C1 segment of cervical spinal cord (tissue), 14 donors: ENCODE results near the gene CHRM4.
A peak's percentile ranks its signal among the peaks of the same experiment; 100 is the strongest.

Source experiments
- DNase-seq, 14 donors: peaks; one replicate each; lab custom pipeline; 2025; lab: John Stamatoyannopoulos, UW

The CHRM4 gene

GRCh38 chr11:46369458-46370152 lies 22.0 kb downstream of the CHRM4 start:
- DNase-seq = no peak

- DNase-seq = no peak
Observed at GRCh38 chr11:46367916-46368267, 23.7 kb downstream of the CHRM4 start.

- peak in 11 of 14 donors; percentile 31 to 70 (median 51) for DNase-seq
Observed at GRCh38 chr11:46367244-46367915, 24.2 kb downstream of the CHRM4 start.

GRCh38 chr11:46366661-46367161 lies 24.9 kb downstream of the CHRM4 start:
- DNase-seq = no peak

GRCh38 chr11:46366260-46366659 lies 25.3 kb downstream of the CHRM4 start:
- DNase-seq = no peak

- no peak for DNase-seq
Observed at GRCh38 chr11:46364791-46365190, 26.8 kb downstream of the CHRM4 start.

GRCh38 chr11:46364056-46364455 lies 27.5 kb downstream of the CHRM4 start:
- DNase-seq = no peak

GRCh38 chr11:46363455-46364005 lies 28.0 kb downstream of the CHRM4 start:
- peak in 12 of 14 donors; percentile 37 to 94 (median 72) for DNase-seq

GRCh38 chr11:46363031-46363407 lies 28.6 kb downstream of the CHRM4 start:
- peak in 8 of 14 donors; percentile 43 to 82 (median 58) for DNase-seq

GRCh38 chr11:46362156-46363030 lies 29.2 kb downstream of the CHRM4 start:
- peak in 1 of 14 donors; percentile 53 for DNase-seq

- peak in 4 of 14 donors; percentile 24 to 36 (median 28) for DNase-seq
Observed at GRCh38 chr11:46361283-46362155, 30.1 kb downstream of the CHRM4 start.

GRCh38 chr11:46360878-46361277 lies 30.7 kb downstream of the CHRM4 start:
- DNase-seq = no peak

- no peak for DNase-seq
Observed at GRCh38 chr11:46359953-46360352, 31.6 kb downstream of the CHRM4 start.

- DNase-seq = peak in 1 of 14 donors; percentile 63
Observed at GRCh38 chr11:46357483-46357936, 34.1 kb downstream of the CHRM4 start.

- no peak for DNase-seq
Observed at GRCh38 chr11:46356924-46357482, 34.6 kb downstream of the CHRM4 start.

- DNase-seq = no peak
Observed at GRCh38 chr11:46353698-46354097, 37.9 kb downstream of the CHRM4 start.

- DNase-seq = peak in 5 of 14 donors; percentile 21 to 41 (median 36)
Observed at GRCh38 chr11:46352063-46352841, 39.3 kb downstream of the CHRM4 start.

GRCh38 chr11:46351606-46352005 lies 40.0 kb downstream of the CHRM4 start:
- DNase-seq = no peak

- no peak for DNase-seq
Observed at GRCh38 chr11:46351148-46351547, 40.4 kb downstream of the CHRM4 start.
